Body of pancreas (tissue), 4 donors: ENCODE results near the gene SH3RF2. TPM values are rescaled to one million over a fixed set of nuclear protein-coding genes. Genes with fewer than 3 reads are reported as not detected.

ENCODE experiments used
- ATAC-seq: fragments of 150-250 bp; one replicate; pipeline ENCODE4 v1.9.1; 2016
- DNase-seq, 4 donors: peaks; one replicate each; pipeline ENCODE4 v3.0.0-alpha.2; 2019
- H3K27ac ChIP-seq, 4 donors: fragments of 200-600 bp; sonication (generic); 1 replicate in 3 of 4; 2 replicates in 1 of 4; pipeline versions ENCODE4 v1.5.1 to v1.6.1; 2016 to 2019; ENCODE audit warnings: mild to moderate bottlenecking in 1 of 4, mixed read lengths in 1 of 4, moderate library complexity in 1 of 4
- H3K27me3 ChIP-seq, 2 donors: fragments of 200-600 bp; sonication (generic); one replicate each; pipeline ENCODE4 v1.6.0; 2016; ENCODE audit warnings: mild to moderate bottlenecking in 1 of 2
- H3K36me3 ChIP-seq, 2 donors: fragments of 200-600 bp; sonication (generic); replicated peaks in 1 of 2; 2 replicates each; pipeline ENCODE4 v1.5.1; 2016; ENCODE audit warnings: low read depth in 2 of 2; ENCODE audit not compliant: insufficient read depth in 1 of 2
- H3K4me1 ChIP-seq: fragments of 200-600 bp; sonication (generic); one replicate; pipeline ENCODE4 v1.6.0; 2016
- H3K4me3 ChIP-seq, 2 donors: fragments of 200-600 bp; sonication (generic); 1 replicate in 1 of 2; 2 replicates in 1 of 2; pipeline ENCODE4 v1.5.1; 2016 to 2019
- H3K9me3 ChIP-seq, 3 donors: fragments of 200-600 bp; sonication (generic); 1 replicate in 2 of 3; 2 replicates in 1 of 3; pipeline ENCODE4 v1.5.1; 2016
- POLR2A ChIP-seq, 3 donors: fragments of 450-650 bp; IDR thresholded peaks; one replicate each; pipeline ENCODE4 v1.6.1; 2016; ENCODE audit warnings: antibody characterized with exemption in 3 of 3, mild to moderate bottlenecking in 2 of 3
- WGBS, 2 donors: methylation state at CpG; one replicate each; pipeline ENCODE4 v1.1.5; 2017; 5-methylcytosine and 5-hydroxymethylcytosine counted together
- intact Hi-C: fragments of 100-400 bp; cut with DNase I; formaldehyde crosslinking; loops from one replicate; pipeline ENCODE4 v1.15.1; 2023
- total RNA-seq, 2 donors: library from RNA; depleted of rRNA; stranded (reverse); fragments of >200 nt; gene quantifications; one replicate each; pipeline ENCODE4 v1.1.0, GENCODE V29; 2016
- TF ChIP-seq, protein P1 (sequence below), 7 experiments: fragments of 450-650 bp in 4 of 7; fragments of 200-600 bp in 3 of 7; sonication (generic) in 3 of 7; IDR thresholded peaks; one replicate each; pipeline ENCODE4 v1.5.1; 2016 to 2019; ENCODE audit warnings: antibody characterized with exemption in 7 of 7

Gene SH3RF2
- total RNA-seq, 2 donors from 2014 or later: 14.8 to 25.7 TPM

DNA sequence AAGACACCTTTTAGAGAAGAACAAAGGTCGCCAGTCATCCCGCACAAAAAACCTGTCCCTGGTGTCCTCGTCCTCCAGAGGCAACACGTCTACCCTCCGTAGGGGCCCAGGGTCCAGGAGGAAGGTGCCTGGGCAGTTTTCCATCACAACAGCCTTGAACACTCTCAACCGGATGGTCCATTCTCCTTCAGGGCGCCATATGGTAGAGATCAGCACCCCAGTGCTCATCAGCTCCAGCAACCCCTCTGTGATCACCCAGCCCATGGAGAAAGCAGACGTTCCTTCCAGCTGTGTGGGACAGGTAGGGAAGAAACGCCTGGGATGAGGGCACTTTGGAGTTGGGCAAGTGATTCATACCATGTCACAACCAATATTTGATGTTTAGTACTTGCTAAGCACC, 77.4 kb downstream of the SH3RF2 start:
- DNase-seq: no peak
- peaks cover 3% of the 10 kb centered on the region in 2 donors for H3K36me3 ChIP-seq
- TF ChIP-seq, protein P1, sequence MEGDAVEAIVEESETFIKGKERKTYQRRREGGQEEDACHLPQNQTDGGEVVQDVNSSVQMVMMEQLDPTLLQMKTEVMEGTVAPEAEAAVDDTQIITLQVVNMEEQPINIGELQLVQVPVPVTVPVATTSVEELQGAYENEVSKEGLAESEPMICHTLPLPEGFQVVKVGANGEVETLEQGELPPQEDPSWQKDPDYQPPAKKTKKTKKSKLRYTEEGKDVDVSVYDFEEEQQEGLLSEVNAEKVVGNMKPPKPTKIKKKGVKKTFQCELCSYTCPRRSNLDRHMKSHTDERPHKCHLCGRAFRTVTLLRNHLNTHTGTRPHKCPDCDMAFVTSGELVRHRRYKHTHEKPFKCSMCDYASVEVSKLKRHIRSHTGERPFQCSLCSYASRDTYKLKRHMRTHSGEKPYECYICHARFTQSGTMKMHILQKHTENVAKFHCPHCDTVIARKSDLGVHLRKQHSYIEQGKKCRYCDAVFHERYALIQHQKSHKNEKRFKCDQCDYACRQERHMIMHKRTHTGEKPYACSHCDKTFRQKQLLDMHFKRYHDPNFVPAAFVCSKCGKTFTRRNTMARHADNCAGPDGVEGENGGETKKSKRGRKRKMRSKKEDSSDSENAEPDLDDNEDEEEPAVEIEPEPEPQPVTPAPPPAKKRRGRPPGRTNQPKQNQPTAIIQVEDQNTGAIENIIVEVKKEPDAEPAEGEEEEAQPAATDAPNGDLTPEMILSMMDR (IDR thresholded peaks at IDR 0.05): no peak
- TF ChIP-seq POLR2A (IDR thresholded peaks at IDR 0.05): no peak
- intact Hi-C loops: no loop called here
- no peaks in the 10 kb centered on the region for H3K4me1 ChIP-seq
- H3K27me3 ChIP-seq: no peaks in the 10 kb centered on the region
- WGBS, 2 donors: 83 to 88% methylated on average over 5 to 9 of the region's 9 CpGs
- no peak for ATAC-seq
- H3K27ac ChIP-seq: no peak overlapping the region
- no peak overlapping the region for H3K4me3 ChIP-seq
- H3K9me3 ChIP-seq: no peaks in the 10 kb centered on the region

DNA sequence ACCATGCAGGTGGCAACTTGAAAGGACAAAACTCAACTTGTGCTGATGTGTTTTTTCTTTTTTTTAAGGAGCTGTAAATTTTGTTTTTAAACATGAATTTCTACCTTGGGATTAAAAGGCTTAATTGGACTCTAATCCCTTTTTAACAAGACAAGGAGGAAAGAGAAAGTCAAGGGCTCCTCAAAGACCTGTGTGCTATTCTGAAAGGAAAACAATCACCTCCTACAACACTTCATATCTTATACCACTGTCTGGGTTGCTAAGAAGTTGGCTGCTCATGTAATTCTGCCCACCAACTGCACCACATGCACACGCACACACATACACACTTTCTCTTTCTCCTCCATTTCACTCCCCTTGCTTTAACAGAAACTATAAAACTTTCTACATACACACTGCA, 78.6 kb downstream of the SH3RF2 start:
- H3K4me3 ChIP-seq: no peak overlapping the region
- H3K27me3 ChIP-seq: no peaks in the 10 kb centered on the region
- DNase-seq: no peak
- peaks cover 3% of the 10 kb centered on the region in 2 donors for H3K36me3 ChIP-seq
- H3K4me1 ChIP-seq: no peaks in the 10 kb centered on the region
- no peaks in the 10 kb centered on the region for H3K9me3 ChIP-seq
- ATAC-seq: no peak
- no peak overlapping the region for H3K27ac ChIP-seq
- no peak for TF ChIP-seq POLR2A (IDR thresholded peaks at IDR 0.05)
- TF ChIP-seq, protein P1 (IDR thresholded peaks at IDR 0.05): no peak
- intact Hi-C loops: no loop called here
- WGBS, 2 donors: 93 to 100% methylated on average over 1 of the region's 1 CpG

DNA sequence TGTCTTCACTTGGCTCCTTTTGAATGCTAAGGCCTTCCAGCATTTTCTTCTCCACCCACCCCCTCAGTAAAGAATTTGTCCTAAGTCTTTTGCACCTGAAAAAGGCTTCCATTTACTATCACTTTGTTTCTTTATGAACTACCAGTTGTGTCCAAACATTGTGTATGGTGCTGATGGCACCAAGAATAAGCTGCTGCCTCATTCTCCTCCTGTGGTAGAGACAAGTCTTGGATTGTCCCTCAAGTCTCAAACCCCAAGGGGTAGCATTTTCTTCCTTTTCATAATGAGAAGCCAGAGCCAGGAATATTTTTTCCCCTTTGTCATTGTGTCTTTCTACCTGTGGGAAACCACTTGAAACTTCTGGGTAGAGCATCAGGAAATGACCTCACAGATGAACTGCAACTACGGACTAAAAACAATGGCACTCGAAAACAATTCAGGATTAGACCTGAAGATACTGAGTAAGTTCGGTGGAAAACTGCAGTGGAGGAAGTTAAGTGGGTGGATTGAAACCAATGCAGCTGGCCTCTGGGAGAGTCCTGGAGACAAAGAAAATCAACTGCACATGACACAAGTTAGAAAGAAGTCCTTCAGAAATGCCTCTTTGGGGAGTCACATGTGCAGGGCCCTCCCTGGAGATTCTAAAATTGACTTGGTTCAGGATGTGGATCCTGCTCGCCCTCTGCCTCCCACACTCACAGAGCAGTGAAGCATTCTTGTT, 80.5 kb downstream of the SH3RF2 start:
- 69 to 85% methylated on average over 4 of the region's 4 CpGs for WGBS, 2 donors
- DNase-seq (no peak), ATAC-seq (no peak)
- H3K27ac ChIP-seq: no peak overlapping the region
- H3K4me3 ChIP-seq: no peak overlapping the region
- H3K27me3 ChIP-seq: no peaks in the 10 kb centered on the region
- no peaks in the 10 kb centered on the region for H3K4me1 ChIP-seq
- peaks cover 3% of the 10 kb centered on the region in 2 donors for H3K36me3 ChIP-seq
- intact Hi-C loops: no loop called here
- no peaks in the 10 kb centered on the region for H3K9me3 ChIP-seq
- no peak for TF ChIP-seq POLR2A (IDR thresholded peaks at IDR 0.05)
- TF ChIP-seq, protein P1 (IDR thresholded peaks at IDR 0.05): no peak

DNA sequence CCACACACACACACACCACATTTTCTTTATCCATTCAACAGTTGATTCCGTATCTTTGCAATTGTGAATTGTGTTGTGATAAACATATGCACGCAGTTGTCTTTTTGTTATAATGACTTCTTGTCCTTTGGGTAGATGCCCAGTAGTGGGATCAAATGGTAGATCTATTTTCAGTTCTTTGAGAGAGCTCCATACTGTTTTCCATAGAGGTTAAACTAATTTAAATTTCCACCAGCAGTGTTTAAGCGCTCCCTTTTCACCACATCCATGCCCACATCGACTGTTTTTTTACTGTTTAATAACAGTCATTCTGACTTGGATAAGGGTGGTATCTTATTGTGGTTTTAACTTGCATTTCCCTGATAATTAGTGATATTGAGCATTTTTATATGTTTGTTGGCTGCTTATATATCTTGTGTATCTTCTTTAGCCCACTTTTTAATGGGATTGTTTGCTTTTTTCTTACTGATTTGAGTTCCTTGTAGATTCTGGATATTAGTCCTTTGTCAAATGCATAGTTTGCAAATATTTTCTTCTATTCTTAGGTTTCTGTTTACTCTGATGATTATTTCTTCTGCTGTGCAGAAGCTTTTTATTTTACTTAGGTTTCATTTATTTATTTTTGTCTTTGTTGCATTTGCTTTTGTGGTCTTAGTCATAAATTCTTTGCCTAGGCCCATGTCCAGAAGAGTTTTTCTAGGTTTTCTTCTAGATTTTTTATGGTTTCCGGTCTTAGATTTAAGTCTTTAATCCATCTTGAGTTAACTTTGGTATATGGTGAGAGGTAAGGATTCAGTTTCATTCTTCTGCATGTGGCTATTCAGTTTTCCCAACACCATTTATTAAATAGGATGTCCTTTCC, 82.4 kb downstream of the SH3RF2 start:
- Histone ChIP-seq H3K4me3 (no peak overlapping the region), H3K9me3 (no peaks in the 10 kb centered on the region), H3K4me1 (no peaks in the 10 kb centered on the region), H3K27me3 (no peaks in the 10 kb centered on the region), H3K36me3 (peaks cover 3% of the 10 kb centered on the region in 2 donors), H3K27ac (no peak overlapping the region)
- WGBS, 2 donors: 85 to 96% methylated on average over 5 of the region's 5 CpGs
- intact Hi-C loops: no loop called here
- DNase-seq (no peak), ATAC-seq (no peak)
- no peak for TF ChIP-seq POLR2A (IDR thresholded peaks at IDR 0.05)
- TF ChIP-seq, protein P1 (IDR thresholded peaks at IDR 0.05): no peak
